ENCODE data around the gene PAQR8.

- TF ChIP-seq CTCF (IDR thresholded peaks at IDR 0.05; ENCODE audit: low read depth, low read length) (no peak), EZH2phosphoT487 (IDR thresholded peaks at IDR 0.05; ENCODE audit: low read depth) (no peak)
Observed at GRCh38 chr6:52346503-52346902, 15.4 kb upstream of the PAQR8 start.
